ENCODE measurements around the gene PILRB.
"Not testable (repeated sequence)": the region's sequence is repeated elsewhere in the genome, so short reads cannot be mapped to it uniquely, and the experiment has no call there.

Gene PILRB

DNA sequence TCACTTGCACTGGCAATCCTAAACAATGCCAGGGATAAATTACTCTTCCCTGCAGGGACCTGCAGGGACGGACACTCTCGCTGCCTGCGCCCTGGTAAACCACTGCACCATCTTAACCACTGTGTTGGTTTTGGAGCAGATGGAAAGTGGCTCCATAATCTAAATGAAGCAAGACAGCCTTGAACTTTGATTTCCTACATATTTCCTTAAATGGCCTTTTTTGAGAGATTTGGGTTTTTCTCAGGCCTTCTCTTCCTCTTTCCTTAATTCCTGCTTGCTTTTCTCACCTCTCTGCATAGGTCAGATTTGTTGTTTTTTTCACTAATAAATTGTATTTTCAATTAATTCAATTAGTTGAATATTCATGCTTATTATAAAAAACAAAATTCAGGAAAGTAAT, 18.1 kb downstream of the PILRB start:
- Histone ChIP-seq H2AFZ (ENCODE audit: low read depth) (no peak overlapping the region), H3K4me3 (IDR thresholded peaks at IDR 0.05; ENCODE audit: insufficient read depth, low read depth, low read length) (no peak overlapping the region), H3K4me1 (ENCODE audit: low read depth, poor library complexity, severe bottlenecking) (peaks cover 8% of the 10 kb centered on the region), H4K20me1 (ENCODE audit: insufficient read depth) (no peaks in the 10 kb centered on the region), H3K79me2 (ENCODE audit: insufficient read depth, low read depth) (no peaks in the 10 kb centered on the region), H3K27ac (no peak overlapping the region), H3K27me3 (ENCODE audit: insufficient read depth, low read depth) (no peaks in the 10 kb centered on the region), H3K36me3 (ENCODE audit: insufficient read depth) (no peaks in the 10 kb centered on the region), H3K9ac (no peak overlapping the region), H3K4me2 (no peak overlapping the region)
- TF ChIP-seq, protein P1, sequence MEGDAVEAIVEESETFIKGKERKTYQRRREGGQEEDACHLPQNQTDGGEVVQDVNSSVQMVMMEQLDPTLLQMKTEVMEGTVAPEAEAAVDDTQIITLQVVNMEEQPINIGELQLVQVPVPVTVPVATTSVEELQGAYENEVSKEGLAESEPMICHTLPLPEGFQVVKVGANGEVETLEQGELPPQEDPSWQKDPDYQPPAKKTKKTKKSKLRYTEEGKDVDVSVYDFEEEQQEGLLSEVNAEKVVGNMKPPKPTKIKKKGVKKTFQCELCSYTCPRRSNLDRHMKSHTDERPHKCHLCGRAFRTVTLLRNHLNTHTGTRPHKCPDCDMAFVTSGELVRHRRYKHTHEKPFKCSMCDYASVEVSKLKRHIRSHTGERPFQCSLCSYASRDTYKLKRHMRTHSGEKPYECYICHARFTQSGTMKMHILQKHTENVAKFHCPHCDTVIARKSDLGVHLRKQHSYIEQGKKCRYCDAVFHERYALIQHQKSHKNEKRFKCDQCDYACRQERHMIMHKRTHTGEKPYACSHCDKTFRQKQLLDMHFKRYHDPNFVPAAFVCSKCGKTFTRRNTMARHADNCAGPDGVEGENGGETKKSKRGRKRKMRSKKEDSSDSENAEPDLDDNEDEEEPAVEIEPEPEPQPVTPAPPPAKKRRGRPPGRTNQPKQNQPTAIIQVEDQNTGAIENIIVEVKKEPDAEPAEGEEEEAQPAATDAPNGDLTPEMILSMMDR (conservative IDR thresholded peaks at IDR 0.05; ENCODE audit: low read depth, low read length): no peak

DNA sequence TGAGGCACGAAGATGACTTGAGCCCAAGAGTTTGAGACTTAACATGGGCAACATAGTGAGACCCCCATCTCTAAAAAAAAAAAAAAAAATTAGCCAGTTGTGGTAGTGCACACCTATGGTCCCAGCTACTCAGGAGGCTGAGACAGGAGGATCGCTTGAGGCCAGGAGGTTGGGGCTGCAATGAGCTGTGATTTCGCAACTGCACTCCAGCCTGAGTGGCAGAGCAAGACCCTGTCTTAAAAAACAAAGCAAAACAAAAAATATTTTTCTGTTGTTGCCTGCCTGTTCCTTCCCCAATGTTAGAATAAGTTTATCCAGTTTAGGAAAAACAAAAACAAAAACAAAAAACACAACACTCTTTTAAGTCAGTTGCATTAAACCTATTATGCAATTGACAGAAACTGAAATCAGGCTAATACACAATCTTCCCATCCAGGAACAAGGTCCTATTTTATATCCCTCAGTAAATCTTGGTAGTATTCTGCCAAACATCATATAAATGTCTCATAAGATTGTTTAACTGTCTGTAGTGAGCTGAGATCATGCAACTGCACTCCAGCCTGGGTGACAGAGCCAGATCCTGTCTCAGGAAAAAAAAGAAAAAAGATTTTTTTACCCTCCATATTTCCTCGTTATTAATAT, 20.3 kb downstream of the PILRB start:
- Histone ChIP-seq H3K27me3 (ENCODE audit: insufficient read depth, low read depth) (no peaks in the 10 kb centered on the region), H3K4me3 (IDR thresholded peaks at IDR 0.05; ENCODE audit: insufficient read depth, low read depth, low read length) (no peak overlapping the region), H4K20me1 (ENCODE audit: insufficient read depth) (no peaks in the 10 kb centered on the region), H2AFZ (ENCODE audit: low read depth) (no peak overlapping the region), H3K4me2 (no peak overlapping the region), H3K79me2 (ENCODE audit: insufficient read depth, low read depth) (no peaks in the 10 kb centered on the region), H3K9ac (no peak overlapping the region), H3K4me1 (ENCODE audit: low read depth, poor library complexity, severe bottlenecking) (peaks cover 8% of the 10 kb centered on the region), H3K27ac (no peak overlapping the region), H3K36me3 (ENCODE audit: insufficient read depth) (no peaks in the 10 kb centered on the region)
- TF ChIP-seq, protein P1 (conservative IDR thresholded peaks at IDR 0.05; ENCODE audit: low read depth, low read length): no peak

DNA sequence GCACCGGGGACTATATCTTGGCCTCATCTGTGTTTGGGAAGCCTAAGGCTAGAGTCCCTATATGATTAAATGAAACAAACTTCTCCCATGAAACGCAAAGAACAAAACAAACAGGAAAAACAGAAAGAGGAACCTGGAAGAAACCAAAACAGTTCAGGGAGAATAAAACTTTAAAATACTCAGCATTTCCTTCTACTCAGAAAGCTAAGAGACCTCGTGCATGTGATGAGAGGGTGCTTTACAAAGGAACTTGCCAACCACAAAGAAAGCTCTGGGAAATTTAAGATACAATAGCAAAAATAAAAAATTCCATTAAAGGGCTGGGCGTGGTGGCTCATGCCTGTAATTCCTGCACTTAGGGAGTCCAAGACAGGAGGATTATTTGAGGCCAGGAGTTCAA, 22.3 kb downstream of the PILRB start:
- Histone ChIP-seq H3K27ac (no peak overlapping the region), H3K27me3 (ENCODE audit: insufficient read depth, low read depth) (no peaks in the 10 kb centered on the region), H3K9ac (no peak overlapping the region), H3K36me3 (ENCODE audit: insufficient read depth) (no peaks in the 10 kb centered on the region), H3K4me3 (IDR thresholded peaks at IDR 0.05; ENCODE audit: insufficient read depth, low read depth, low read length) (no peak overlapping the region), H4K20me1 (ENCODE audit: insufficient read depth) (no peaks in the 10 kb centered on the region), H3K79me2 (ENCODE audit: insufficient read depth, low read depth) (no peaks in the 10 kb centered on the region), H2AFZ (ENCODE audit: low read depth) (no peak overlapping the region), H3K4me1 (ENCODE audit: low read depth, poor library complexity, severe bottlenecking) (no peaks in the 10 kb centered on the region), H3K4me2 (no peak overlapping the region)
- TF ChIP-seq, protein P1 (conservative IDR thresholded peaks at IDR 0.05; ENCODE audit: low read depth, low read length): no peak

DNA sequence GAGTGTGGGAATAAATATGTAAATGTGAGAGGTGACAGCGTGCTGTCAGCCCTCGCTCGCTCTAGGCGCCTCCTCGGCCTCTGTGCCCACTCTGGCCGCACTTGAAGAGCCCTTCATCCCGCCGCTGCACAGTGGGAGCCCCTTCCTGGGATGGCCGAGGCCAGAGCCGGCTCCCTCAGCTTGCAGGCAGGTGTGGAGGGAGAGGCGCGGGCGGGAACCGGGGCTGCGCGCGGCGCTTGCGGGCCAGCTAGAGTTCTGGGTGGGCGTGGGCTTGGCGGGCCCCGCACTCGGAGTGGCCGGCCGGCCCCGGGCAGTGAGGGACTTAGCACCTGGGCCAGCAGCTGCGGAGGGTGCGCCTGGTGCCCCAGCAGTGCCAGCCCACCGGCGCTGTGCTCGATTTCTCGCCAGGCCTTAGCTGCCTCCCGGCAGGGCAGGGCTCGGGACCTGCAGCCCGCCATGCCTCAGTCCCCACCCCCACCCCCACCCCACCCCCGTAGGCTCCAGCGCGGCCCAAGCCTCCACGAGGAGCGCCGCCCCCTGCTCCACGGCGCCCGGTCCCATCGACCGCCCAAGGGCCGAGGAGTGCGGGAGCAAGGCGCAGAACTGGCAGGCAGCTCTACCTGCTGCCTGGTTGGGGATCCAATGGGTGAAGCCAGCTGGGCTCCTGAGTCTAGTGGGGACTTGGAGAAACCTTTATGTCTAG, 23.8 kb downstream of the PILRB start:
- not testable (repeated sequence) for H3K9ac ChIP-seq; H3K36me3 ChIP-seq (ENCODE audit: insufficient read depth); H2AFZ ChIP-seq (ENCODE audit: low read depth); H4K20me1 ChIP-seq (ENCODE audit: insufficient read depth); H3K79me2 ChIP-seq (ENCODE audit: insufficient read depth, low read depth); H3K4me2 ChIP-seq; H3K4me1 ChIP-seq (ENCODE audit: low read depth, poor library complexity, severe bottlenecking); H3K27ac ChIP-seq; H3K4me3 ChIP-seq (IDR thresholded peaks at IDR 0.05; ENCODE audit: insufficient read depth, low read depth, low read length); H3K27me3 ChIP-seq (ENCODE audit: insufficient read depth, low read depth)

DNA sequence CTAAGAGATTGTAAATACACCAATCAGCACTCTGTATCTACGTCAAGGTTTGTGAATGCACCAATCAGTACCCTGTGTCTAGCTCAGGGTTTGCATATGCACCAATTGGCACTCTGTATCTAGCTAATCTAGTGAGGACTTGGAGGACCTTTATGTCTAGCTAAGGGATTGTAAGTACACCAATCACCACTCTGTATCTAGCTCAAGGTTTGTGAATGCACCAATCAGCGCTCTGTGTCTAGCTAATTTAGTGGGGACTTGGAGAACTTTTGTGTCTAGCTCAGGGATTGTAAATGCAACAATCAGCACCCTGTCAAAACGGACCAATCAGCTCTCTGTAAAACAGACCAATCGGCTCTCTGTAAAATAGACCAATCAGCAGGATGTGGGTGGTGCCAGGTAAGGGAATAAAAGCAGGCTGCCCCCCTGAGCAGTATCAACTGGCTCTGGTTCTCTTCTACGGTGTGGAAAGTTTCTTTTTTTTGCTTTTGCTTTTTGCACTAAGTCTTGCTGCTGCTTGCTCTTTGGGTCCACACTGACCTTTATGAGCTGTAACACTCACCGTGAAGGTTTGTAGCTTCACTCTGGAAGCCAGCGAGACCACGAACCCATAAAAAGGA, 24.4 kb downstream of the PILRB start:
- H3K4me2 ChIP-seq; H3K36me3 ChIP-seq (ENCODE audit: insufficient read depth): not testable (repeated sequence)

More for the DNA sequence above, 24.4 kb downstream of the PILRB start:
- not testable (repeated sequence) for H3K79me2 ChIP-seq (ENCODE audit: insufficient read depth, low read depth); H3K27me3 ChIP-seq (ENCODE audit: insufficient read depth, low read depth); H3K9ac ChIP-seq; H3K4me1 ChIP-seq (ENCODE audit: low read depth, poor library complexity, severe bottlenecking); H3K27ac ChIP-seq; H3K4me3 ChIP-seq (IDR thresholded peaks at IDR 0.05; ENCODE audit: insufficient read depth, low read depth, low read length); H4K20me1 ChIP-seq (ENCODE audit: insufficient read depth); H2AFZ ChIP-seq (ENCODE audit: low read depth)

Measured in KMS-11 (cell line).